ENCODE data around the gene SELPLG. TPM values are rescaled to one million over a fixed set of nuclear protein-coding genes. Genes with fewer than 3 reads are reported as not detected.

SELPLG gene
- total RNA-seq, 1 experiment from 2014 or later = 0.34 TPM

GRCh38 chr12:108616941-108617858 is 16.5 kb downstream of the SELPLG start:
- H3K4me3 ChIP-seq (ENCODE audit: low read depth, low read length, poor library complexity, severe bottlenecking) = no peak overlapping the region
- peak; percentile 59 for DNase-seq (ENCODE audit: low spot score)
- no peaks in the 10 kb centered on the region for H3K27me3 ChIP-seq (replicated peaks; ENCODE audit: insufficient read depth, low read depth, low read length, poor library complexity)
- H3K4me1 ChIP-seq (ENCODE audit: insufficient read depth, low read length, poor library complexity, severe bottlenecking) = peaks cover 8% of the 10 kb centered on the region
- no TSS peak for BruUV-seq (replicated peaks)
- ChIA-PET POLR2A (ENCODE audit: low non-redundant PET) (interaction anchor here (0.5 kb wide), 1 partner anchor 43 kb away, joined by 15 read pairs; no protein-coding TSS in a partner anchor), CTCF (interaction anchor here (0.8 kb wide), 1 partner anchor 334 kb away, joined by 3 read pairs; no protein-coding TSS in a partner anchor)
- no peak for TF ChIP-seq EZH2 (IDR thresholded peaks at IDR 0.05; ENCODE audit: borderline replicate concordance, low read depth, low read length, poor library complexity, severe bottlenecking)
- TF ChIP-seq CTCF (conservative IDR thresholded peaks at IDR 0.05; ENCODE audit: low read depth, low read length) = no peak
- no peaks in the 10 kb centered on the region for H3K36me3 ChIP-seq (ENCODE audit: insufficient read depth, low read length, poor library complexity, severe bottlenecking)
- intact Hi-C loops (cut with micrococcal nuclease; ENCODE audit: unreplicated experiment) = loop anchor here (5.0 kb wide), 1 partner anchor 100 kb away; the partner anchor contains the start of gene FICD
- H3K9me3 ChIP-seq (ENCODE audit: low read depth, low read length, poor library complexity, severe bottlenecking) = no peaks in the 10 kb centered on the region
- H3K27ac ChIP-seq (ENCODE audit: low read depth, low read length, poor library complexity, severe bottlenecking) = no peak overlapping the region

GRCh38 chr12:108616359-108616758 is 17.3 kb downstream of the SELPLG start:
- no peak overlapping the region for H3K4me3 ChIP-seq (ENCODE audit: low read depth, low read length, poor library complexity, severe bottlenecking)
- no peaks in the 10 kb centered on the region for H3K36me3 ChIP-seq (ENCODE audit: insufficient read depth, low read length, poor library complexity, severe bottlenecking)
- TF ChIP-seq CTCF (conservative IDR thresholded peaks at IDR 0.05; ENCODE audit: low read depth, low read length) = no peak
- no peak for TF ChIP-seq EZH2 (IDR thresholded peaks at IDR 0.05; ENCODE audit: borderline replicate concordance, low read depth, low read length, poor library complexity, severe bottlenecking)
- H3K27me3 ChIP-seq (replicated peaks; ENCODE audit: insufficient read depth, low read depth, low read length, poor library complexity) = no peaks in the 10 kb centered on the region
- intact Hi-C loops (cut with micrococcal nuclease; ENCODE audit: unreplicated experiment) = loop anchor here (5.0 kb wide), 1 partner anchor 99 kb away; the partner anchor contains the start of gene FICD
- H3K27ac ChIP-seq (ENCODE audit: low read depth, low read length, poor library complexity, severe bottlenecking) = no peak overlapping the region
- DNase-seq (ENCODE audit: low spot score) = no peak
- peaks cover 8% of the 10 kb centered on the region for H3K4me1 ChIP-seq (ENCODE audit: insufficient read depth, low read length, poor library complexity, severe bottlenecking)
- CTCF ChIA-PET = interaction anchor here (0.8 kb wide), 1 partner anchor 334 kb away, joined by 3 read pairs; no protein-coding TSS in a partner anchor
- H3K9me3 ChIP-seq (ENCODE audit: low read depth, low read length, poor library complexity, severe bottlenecking) = no peaks in the 10 kb centered on the region
- POLR2A ChIA-PET (ENCODE audit: low non-redundant PET) = no interaction called here
- BruUV-seq (replicated peaks) = no TSS peak

GRCh38 chr12:108615918-108616317 is 17.8 kb downstream of the SELPLG start:
- CTCF ChIA-PET = no interaction called here
- POLR2A ChIA-PET (ENCODE audit: low non-redundant PET) = no interaction called here
- intact Hi-C loops (cut with micrococcal nuclease; ENCODE audit: unreplicated experiment) = loop anchor here (5.0 kb wide), 1 partner anchor 99 kb away; the partner anchor contains the start of gene FICD

More at GRCh38 chr12:108615918-108616317, 17.8 kb downstream of the SELPLG start:
- Histone ChIP-seq H3K36me3 (ENCODE audit: insufficient read depth, low read length, poor library complexity, severe bottlenecking) (no peaks in the 10 kb centered on the region), H3K4me3 (ENCODE audit: low read depth, low read length, poor library complexity, severe bottlenecking) (no peak overlapping the region), H3K9me3 (ENCODE audit: low read depth, low read length, poor library complexity, severe bottlenecking) (no peaks in the 10 kb centered on the region), H3K4me1 (ENCODE audit: insufficient read depth, low read length, poor library complexity, severe bottlenecking) (peaks cover 8% of the 10 kb centered on the region), H3K27ac (ENCODE audit: low read depth, low read length, poor library complexity, severe bottlenecking) (no peak overlapping the region), H3K27me3 (replicated peaks; ENCODE audit: insufficient read depth, low read depth, low read length, poor library complexity) (no peaks in the 10 kb centered on the region)
- no peak for TF ChIP-seq EZH2 (IDR thresholded peaks at IDR 0.05; ENCODE audit: borderline replicate concordance, low read depth, low read length, poor library complexity, severe bottlenecking)
- TF ChIP-seq CTCF (conservative IDR thresholded peaks at IDR 0.05; ENCODE audit: low read depth, low read length) = no peak
- BruUV-seq (replicated peaks) = no TSS peak
- DNase-seq (ENCODE audit: low spot score) = no peak

Measured in A673 (cell line).